NCI-H345 treated with DMSO at 0.1 percent for 48 hours (cell line): Measurements from ENCODE around the gene MUC13.

Experiments used
- DNase-seq: peaks from one replicate; lab custom pipeline; 2025; ENCODE audit not compliant: unreplicated experiment; lab: John Stamatoyannopoulos, UW

MUC13 gene

GRCh38 chr3:124904835-124905492, 29.6 kb downstream of the MUC13 start:
- no peak for DNase-seq

- no peak for DNase-seq
Measured at GRCh38 chr3:124903896-124904834, 30.4 kb downstream of the MUC13 start.

GRCh38 chr3:124896824-124897526, 37.6 kb downstream of the MUC13 start:
- DNase-seq = no peak

- no peak for DNase-seq
Measured at GRCh38 chr3:124895756-124896155, 38.8 kb downstream of the MUC13 start.

- no peak for DNase-seq
Measured at GRCh38 chr3:124893526-124893925, 41.0 kb downstream of the MUC13 start.

DNA sequence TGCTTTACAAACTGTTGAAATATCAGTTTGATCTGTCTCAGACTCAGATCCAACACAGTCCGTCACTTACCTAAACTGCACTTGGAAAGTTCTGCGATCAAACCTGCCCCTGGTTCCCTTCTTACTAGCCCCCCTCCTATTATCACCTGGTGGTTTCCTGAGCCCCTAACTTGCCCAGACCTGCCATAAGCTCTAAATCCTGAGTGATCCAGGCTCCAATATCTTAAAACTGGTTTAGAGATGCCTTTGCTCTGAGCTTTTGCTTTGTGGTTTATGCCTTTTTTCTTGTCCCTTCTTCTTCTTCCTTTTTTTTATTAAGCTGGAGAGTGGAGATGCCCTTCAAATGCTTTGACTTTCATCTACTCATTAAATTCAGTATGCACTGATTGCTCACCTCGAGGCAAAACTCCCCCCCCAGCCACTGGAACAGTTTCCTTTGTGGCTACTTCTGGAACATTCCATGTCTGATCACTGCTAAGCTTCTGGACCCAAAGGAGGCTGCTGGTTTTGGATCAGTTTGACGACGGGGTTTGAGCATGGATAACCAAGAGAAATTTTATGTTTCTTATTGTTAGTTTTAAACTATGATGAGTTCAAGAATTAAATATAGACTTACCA, 43.9 kb downstream of the MUC13 start:
- no peak for DNase-seq

GRCh38 chr3:124888482-124889441, 45.8 kb downstream of the MUC13 start:
- no peak for DNase-seq

DNA sequence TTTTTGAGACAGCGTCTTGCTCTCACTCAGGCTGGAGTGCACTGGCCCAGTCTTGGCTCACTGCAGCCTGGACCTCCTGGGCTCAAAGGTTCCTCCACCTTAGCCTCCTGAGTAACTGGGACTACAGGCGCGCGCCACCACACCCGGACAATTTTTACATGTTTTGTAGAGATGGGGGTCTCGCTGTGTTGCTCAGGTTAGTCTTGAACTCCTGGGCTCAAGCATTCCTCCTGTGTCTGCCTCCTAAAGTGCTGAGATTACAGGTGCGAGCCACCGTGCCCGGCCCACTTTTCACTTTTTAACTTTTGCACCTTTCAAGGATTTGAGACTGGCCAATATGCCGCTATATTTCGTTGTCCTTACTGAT, 46.6 kb downstream of the MUC13 start:
- no peak for DNase-seq

- no peak for DNase-seq
Measured at GRCh38 chr3:124887177-124887931, 47.2 kb downstream of the MUC13 start, which contains the start of gene ITGB5. Gene ITGB5 (minus strand): TSS chr3:124887365. CDS start chr3:124887000, 365 bp downstream.

DNA sequence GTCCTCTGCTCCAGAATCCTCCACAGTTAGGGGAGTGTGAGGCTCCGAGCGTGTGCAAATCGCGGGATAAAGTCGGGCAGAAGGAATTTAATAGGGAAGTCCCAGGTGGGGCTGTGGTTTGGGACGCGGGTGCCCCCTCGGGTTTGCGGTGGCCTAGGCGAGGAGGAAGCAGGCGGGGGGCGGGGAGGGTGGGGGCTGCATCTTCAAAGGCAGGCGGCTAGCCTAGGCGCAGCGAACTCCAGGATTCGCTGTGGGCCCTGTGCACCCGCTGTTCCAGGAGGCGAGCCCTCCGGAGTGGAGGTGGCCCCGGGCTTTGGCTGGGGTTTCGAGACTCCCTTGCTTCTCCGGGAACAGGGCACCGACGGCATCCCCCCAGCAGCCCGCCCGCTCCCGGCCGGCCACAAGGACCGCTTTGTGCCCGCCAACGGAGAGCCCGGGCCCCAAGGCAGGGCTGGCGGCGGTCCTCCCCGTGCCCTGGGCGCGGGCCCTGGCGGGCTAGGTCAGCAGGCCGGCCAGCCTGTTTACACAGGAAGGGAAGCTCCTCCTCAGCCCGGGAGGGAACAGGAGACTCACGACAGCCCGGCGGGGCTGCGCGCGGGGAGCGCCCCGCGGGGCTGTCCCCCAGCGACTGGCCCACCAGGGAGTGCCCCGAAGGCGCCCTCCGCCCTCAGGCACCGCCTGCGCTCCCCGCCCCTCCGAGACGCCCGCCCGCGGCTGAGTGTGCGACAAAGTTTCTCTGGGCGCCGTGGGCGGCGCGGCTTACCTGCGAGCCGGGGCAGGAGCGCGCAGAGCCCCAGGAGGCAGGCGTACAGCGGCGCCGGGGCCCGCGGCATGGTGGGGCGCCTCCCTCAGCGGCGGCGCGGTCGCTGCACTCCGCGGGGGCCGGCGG, 48.1 kb downstream of the MUC13 start:
- no peak for DNase-seq

DNA sequence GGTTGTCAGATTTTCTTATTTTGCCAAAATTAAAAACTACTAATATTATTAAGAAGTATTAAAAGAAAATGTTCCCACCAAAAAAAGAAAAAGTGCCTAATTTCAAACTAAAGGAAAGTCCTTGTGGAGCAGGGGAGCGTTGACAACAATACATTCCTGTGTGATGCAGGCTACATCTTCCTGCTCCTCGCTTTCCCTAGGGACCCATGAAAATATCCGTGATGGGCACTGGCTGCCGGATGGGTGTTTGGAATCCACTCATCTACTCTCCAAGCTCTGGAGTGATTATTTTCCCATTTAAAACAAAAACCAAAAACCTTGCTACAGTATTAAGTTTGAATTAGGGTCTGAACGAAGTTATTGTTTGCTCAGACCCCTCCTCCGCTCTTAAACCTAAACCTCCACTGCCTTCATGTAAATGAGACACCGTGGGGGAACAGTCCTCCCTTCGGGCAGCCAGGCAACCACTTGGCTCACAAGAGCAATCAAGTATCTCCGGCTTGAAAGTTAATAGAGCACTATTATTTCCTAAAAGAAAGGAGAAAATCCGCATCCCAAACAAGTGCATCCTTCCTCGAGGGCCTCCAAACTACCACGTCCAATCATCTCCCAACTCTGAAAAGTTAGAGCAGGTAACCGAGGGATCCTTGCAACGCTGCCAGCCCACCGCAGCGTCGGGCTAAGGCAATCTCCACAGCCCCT, 48.9 kb downstream of the MUC13 start:
- no peak for DNase-seq

DNA sequence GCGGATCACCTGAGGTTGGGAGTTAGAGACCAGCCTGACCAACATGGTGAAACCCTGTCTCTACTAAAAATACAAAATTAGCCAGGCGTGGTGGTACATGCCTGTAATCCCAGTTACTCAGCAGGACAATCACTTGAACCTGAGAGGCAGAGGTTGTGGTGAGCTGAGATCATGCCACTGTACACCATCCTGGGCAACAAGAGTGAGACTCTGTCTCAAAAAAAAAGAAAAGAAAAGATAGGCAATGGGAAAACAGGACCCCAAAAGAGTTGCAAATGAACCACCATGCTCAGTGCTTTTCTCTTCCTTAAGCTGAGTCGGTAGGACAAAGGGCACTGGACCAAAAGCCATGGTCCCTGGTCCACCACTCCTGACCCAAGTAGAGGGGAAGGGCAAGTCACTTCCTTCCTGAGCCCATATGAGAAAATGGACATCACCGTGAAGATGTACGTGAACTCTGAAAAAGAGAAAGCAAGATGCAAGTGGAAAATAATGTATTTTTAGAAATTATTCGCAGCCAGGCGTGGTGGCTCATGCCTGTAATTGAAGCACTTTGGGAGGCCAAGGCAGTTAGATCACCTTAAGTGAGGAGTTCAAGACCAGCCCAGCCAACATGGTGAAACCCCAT, 50.0 kb downstream of the MUC13 start:
- no peak for DNase-seq

- no peak for DNase-seq
Measured at GRCh38 chr3:124883766-124884473, 50.6 kb downstream of the MUC13 start.

GRCh38 chr3:124882816-124883747, 51.5 kb downstream of the MUC13 start:
- DNase-seq = no peak

- DNase-seq = no peak
Measured at GRCh38 chr3:124881976-124882697, 52.4 kb downstream of the MUC13 start.
